ENCODE data around the gene C5orf22.
"Not testable (repeated sequence)": the region's sequence is repeated elsewhere in the genome, so short reads cannot be mapped to it uniquely, and the experiment has no call there.

The C5orf22 gene

DNA sequence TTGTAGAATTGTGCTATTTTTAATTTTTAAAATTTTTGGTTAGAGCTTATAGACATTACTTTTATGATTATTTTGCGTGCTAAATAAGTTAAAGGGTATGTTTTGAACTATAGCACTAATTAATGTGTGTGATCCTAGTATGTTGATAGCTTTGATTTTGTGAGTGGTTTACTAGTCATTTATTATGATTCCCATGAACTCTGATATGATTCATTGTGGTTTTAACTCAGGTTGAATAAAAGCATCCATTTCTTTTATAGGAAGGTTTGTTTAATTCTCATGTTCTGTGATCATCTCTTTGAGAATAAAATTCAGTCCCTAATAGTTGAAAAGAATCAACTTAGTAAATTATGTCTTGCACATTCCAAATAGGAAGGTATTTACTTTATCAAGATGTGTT lies 22.5 kb downstream of the C5orf22 start:
- no peak for DNase-seq

- no peak for DNase-seq
Measured at GRCh38 chr5:31556461-31556860, 24.4 kb downstream of the C5orf22 start.

DNA sequence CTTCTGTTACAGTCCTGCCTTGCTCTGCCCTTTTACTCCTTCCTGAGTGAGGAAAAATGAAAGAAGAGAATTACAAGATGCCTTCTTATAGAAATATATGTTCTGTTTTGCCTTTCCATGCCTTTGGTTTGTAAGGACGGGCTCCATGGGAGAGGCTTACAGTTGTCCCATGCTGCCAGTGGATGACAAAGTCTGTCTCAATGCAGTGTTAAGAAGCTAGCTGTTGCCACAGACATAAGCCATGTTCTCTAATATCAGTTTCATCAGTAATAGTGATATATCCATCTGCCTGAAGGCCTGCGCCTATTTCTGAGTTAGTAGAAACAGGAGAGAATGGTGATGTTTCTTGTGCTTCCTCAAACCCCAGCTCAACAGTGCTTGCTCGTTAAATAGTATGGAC lies 27.8 kb downstream of the C5orf22 start:
- DNase-seq, result no peak

DNA sequence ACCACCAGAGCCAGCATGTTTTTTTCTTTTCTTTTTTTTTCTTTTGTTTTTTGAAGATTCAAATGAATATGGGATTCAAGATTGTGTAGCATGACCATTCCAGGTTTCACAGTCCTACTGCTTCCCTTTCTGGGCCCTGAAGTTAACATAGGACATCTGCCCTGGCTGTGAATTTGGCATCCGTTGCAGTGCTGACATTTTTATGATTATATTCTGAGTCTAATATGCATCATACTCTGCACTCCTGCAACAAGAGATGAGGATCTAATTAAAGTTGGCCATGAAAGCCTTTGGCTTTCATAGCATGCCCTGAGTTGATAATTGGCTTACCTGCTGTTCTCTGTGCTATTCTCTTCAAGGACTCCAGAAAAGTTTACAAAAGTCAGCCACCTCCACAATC lies 29.8 kb downstream of the C5orf22 start:
- DNase-seq, result no peak

- DNase-seq, result no peak
Measured at GRCh38 chr5:31563216-31563615, 31.1 kb downstream of the C5orf22 start.

DNA sequence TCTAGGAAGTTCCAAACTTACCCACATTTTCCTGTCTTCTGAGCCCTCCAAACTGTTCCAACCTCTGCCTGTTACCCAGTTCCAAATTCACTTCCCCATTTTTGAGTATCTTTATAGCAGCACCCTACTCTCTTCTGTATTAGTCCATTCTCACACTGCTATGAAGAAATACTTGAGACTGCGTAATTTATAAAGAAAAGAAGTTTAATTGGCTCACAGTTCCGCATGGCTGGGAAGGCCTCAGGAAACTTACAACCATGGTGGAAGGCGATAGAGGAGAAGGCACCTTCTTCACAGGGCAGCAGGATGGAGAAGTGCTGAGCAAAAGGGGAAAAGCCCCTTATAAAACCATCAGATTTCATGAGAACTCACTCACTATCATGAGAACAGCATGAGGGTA lies 34.3 kb downstream of the C5orf22 start:
- not testable (repeated sequence) for DNase-seq

- no peak for DNase-seq
Measured at GRCh38 chr5:31568302-31568835, 36.3 kb downstream of the C5orf22 start.

GRCh38 chr5:31569068-31569467 lies 37.0 kb downstream of the C5orf22 start:
- DNase-seq, result no peak

DNA sequence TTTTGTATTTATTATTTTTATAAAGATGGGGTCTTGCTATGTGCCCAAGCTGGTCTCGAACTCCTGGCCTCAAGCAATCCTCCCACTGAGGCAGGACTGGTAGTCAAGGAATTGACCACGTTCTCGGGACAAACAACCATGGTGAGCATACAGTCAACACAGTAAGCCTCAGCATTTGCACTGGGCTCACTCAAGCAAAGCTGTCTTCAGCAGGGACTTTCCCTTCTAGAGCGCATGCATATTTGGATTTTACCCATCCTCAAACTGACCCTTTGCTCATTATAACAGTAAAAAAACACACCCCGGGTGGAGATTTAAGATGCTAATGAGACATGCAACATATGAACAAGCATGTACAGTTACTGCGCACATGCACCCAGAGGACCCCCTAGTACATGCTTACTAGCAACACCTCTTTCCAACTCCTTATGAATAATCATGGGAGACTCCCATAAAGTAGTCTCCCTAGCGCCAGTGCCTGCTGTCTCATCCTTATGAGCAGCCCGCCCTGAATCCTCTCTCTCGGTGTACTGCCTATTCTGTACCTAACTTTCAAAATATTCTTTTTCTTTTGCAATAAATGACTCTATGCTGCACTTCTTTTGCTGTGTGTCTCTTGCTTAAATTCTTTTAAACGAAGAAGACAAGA lies 41.5 kb downstream of the C5orf22 start:
- DNase-seq, result no peak

GRCh38 chr5:31574772-31575171 lies 42.7 kb downstream of the C5orf22 start:
- DNase-seq, result peak in 1 of 5 donors; percentile 1

- DNase-seq, result no peak
Measured at GRCh38 chr5:31577438-31577837, 45.3 kb downstream of the C5orf22 start.

DNA sequence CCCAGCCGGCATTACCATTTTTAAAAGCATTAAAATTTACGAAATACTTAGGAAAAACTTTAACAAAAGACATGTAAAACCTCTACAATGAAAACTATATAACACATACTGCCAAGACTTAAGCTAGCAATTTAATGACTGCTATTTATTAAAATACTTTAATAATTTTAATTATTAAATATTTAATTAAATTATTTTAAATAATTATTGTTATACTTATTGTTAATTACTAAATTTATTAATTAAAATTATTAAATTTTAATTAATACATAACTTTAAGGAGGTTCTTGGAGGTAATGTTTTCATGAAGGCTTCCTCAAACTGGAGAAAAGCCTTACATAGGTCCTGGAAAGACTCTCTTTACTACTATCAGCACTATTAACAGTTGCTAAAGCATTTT lies 47.5 kb downstream of the C5orf22 start:
- no peak for DNase-seq

GRCh38 chr5:31581498-31582099 lies 49.5 kb downstream of the C5orf22 start:
- peak in 1 of 5 donors; percentile 10 for DNase-seq

DNA sequence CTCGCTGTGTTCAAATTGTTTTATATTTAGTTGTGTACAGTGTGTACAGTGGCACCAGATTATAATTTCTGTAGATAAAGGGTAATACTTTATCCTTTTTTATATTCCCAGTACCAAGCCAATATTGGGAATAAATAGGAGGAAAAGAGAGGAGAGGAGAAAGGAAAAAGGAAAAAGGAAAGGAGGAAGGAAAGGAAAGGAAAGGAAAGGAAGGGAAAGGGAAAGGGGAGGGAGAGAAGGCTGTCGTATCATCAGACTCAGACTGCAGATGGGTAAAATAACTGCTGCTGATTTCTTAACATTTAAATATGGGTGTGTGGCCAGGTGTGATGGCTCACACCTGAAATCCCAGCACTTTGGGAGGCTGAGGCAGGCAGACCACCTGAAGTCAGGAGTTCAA lies 51.0 kb downstream of the C5orf22 start:
- no peak for DNase-seq

DNA sequence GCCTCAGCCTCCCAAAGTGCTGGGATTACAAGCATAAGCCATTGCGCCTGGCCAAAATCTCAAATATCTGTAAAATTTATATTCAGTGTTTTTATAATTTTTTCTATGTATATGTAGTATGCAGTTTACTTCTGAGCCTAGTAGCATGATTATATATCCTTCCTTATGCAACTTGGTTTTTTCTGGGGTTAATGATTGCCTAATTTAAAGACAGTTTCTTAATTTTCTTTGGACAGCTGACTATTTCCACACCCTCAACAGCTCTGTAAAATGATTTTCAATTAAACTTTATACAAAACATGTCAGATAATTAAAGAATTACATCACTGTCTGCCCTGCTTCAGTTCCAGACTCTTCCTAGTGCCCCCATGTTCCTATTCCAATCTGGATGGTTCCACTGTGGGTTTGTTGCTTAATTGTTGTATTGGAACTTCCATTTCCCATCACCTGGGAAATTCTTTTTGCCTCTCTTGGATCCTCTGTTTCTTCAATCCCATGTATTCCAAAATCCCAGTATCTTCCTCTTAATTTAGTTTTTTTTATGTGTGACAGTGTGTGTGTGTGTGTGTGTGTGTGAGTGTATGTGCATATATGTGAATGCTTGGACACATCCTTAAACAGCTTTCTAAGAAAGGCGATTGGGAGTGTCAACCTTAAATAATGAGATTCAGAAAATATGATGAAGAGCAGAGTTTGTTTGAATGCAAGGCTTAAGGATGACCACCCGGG lies 53.2 kb downstream of the C5orf22 start:
- DNase-seq, result no peak

GRCh38 chr5:31585895-31586270 lies 53.8 kb downstream of the C5orf22 start:
- no peak for DNase-seq

GRCh38 chr5:31587546-31587945 lies 55.4 kb downstream of the C5orf22 start:
- no peak for DNase-seq

DNA sequence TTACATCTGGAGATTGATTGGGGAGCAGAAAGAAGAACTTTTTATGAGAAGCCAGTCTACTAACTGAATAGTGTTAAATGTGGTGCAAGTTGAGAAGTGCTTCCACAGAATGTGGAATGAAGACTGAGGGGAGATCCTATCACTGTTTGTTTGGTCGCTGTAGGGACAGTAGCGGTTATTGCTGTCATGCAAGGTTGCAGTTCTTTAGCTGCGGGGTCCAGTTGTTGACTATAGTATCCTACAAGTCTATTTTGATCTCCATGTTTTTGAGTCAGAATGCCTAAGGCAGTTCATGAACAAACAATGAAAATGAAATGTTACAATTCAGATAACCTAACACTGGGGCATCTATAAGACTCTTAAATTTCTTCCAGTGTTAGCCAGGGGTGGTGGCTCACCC lies 61.6 kb downstream of the C5orf22 start:
- DNase-seq, result no peak

DNA sequence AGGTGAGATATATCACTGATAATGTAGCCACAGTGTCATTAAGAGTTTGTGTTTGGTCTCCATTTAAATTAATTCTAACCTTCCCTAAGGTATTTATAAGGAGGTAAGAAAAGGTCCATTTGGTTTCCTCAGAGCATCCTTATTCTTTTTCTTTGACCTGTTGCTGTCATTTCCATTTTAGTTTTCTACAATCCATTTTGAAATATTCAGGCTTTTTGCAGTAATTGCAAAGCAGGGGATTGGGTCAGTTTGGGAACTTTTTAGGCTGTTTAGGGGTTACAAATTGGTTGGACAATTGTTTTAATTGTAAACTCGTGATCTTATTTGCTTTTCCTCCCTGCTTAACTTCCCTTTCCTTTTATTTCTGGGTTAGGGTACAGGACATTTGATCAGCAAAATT lies 64.3 kb downstream of the C5orf22 start:
- no peak for DNase-seq

DNA sequence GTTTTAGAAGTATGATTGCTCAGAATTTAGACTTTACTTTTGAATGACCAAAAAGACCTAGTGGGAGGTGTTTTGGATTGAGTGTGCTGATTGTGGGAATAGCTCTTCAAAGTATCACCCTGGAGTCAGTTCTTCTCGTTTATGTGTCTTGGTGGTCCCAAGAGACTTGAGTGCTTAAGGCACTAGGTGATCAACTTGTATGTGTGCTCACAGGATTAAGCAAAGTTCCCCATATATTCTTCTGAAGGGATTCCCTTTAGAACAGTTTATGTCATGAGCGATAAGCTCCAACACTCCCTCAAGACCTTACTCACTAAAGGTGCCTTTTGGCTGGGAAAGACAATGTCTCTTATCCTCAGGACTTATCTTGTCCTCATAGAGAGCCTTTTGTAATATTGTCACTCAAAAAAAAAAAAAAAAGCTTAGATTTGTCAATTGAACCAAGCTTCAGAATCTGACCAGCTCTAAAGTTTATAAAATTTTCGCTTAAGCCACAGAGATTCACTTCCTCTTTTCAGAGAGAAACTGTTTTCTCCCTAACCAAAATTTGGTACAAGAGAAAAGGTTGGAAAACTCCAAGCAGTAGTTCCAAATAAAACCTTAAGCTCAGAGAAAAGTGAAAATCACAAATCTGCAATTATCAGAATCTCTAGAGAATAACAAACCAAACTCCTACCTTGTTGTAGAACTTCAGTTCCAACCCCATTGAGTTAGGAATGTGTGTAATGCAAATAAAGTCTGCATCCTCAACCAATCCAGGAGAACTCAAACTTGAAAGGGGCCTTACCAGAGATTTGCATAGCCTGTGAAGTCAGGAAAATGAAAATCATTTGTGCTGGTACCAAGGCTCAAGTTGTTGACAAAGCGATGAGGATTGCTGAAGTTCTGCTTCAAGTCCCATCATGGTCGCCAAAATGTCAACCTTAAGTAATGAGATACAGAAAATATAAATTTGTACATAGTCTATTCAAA lies 66.8 kb downstream of the C5orf22 start:
- DNase-seq, result no peak

DNA sequence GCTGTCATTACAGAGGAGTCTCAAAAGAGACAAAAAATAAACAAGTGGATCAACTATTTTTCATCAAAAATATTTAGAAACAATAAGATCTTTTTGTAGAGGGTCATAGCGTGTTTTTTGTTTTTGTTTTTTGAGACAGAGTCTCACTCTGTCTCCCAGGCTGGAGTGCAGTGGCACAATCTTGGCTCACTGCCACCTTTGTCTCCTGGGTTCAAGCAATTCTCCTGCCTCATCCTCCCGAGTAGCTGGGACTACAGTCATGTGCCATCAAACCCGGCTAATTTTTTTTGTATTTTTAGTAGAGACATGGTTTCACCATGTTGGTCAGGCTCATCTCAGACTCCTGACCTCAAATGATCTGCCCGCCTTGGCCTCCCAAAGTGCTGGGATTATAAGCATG lies 70.2 kb downstream of the C5orf22 start:
- not testable (repeated sequence) for DNase-seq

DNA sequence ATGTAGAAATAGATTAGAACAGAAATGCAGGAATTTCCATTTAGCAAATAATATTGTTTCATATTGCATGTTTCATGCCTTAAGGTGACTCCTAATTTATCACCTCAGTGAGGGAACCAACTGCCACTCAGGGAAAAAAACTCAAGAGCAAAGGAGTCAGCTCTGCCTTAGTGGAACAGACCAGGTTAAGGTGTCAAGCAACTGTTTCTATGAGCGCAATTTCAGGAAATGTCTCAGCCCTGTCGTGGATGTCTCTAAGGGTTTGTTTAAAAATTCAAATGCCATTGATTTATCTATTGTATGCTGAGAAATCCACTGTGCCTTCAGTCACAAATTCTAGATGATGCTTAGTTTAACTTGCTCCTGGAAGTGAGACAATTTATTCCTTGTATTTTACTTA lies 72.1 kb downstream of the C5orf22 start:
- no peak for DNase-seq

- DNase-seq, result no peak
Measured at GRCh38 chr5:31604644-31605043, 72.5 kb downstream of the C5orf22 start.
